GM12892 (cell line): Measurements from ENCODE around the gene PARP8.
A peak's percentile ranks its signal among the peaks of the same experiment; 100 is the strongest.
"Not testable (repeated sequence)": the region's sequence is repeated elsewhere in the genome, so short reads cannot be mapped to it uniquely, and the experiment has no call there.

Experiments
- DNase-seq: peaks from one replicate; pipeline ENCODE4 v3.0.0; 2011; ENCODE audit not compliant: insufficient read length
- FAIRE-seq: peaks from 2 replicates; lab custom pipeline; 2011; peaks lifted over from hg19 to GRCh38; lab: Jason Lieb, UNC
- POLR2A ChIP-seq: IDR thresholded peaks from 2 replicates; pipeline ENCODE4 v1.6.1; 2011; ENCODE audit warnings: low read depth, low read length, control low read depth
- POLR2AphosphoS5 ChIP-seq: IDR thresholded peaks from 2 replicates; pipeline ENCODE4 v1.6.1; 2011; ENCODE audit warnings: low read depth, low read length, control low read depth
- TAF1 ChIP-seq: IDR thresholded peaks from 2 replicates; pipeline ENCODE4 v1.6.1; 2011; ENCODE audit warnings: low read depth, mild to moderate bottlenecking, control low read depth, low read length, borderline replicate concordance

PARP8 gene

DNA sequence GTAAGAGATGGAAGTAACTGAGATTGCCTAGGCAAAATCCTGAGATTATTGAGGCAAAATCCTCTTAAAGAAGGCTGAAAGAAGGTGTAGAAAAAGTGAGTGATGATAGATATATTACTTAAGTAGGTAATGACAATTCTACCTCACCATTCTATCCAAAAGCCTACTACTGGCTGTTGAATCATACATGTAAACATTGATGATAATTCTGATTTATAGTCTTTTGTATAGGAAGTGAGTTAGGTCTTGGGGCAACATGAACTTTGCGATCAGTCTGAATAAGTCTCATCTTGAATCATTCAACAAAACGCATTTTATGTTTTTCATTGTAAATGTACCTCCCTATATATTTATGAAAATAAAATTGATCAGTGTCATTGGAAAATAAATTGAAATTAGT, 99.6 kb downstream of the PARP8 start:
- TF ChIP-seq POLR2A (no peak), TAF1 (no peak), POLR2AphosphoS5 (no peak)

GRCh38 chr5:50766462-50766861, 100.0 kb downstream of the PARP8 start:
- no peak for TF ChIP-seq TAF1
- no peak for TF ChIP-seq POLR2A
- TF ChIP-seq POLR2AphosphoS5: no peak
- DNase-seq: no peak
- no peak for FAIRE-seq

More for the DNA sequence above, 99.6 kb downstream of the PARP8 start:
- peak; percentile 17 for FAIRE-seq
- no peak for DNase-seq

GRCh38 chr5:50766967-50767366, 100.5 kb downstream of the PARP8 start:
- no peak for FAIRE-seq
- no peak for DNase-seq

DNA sequence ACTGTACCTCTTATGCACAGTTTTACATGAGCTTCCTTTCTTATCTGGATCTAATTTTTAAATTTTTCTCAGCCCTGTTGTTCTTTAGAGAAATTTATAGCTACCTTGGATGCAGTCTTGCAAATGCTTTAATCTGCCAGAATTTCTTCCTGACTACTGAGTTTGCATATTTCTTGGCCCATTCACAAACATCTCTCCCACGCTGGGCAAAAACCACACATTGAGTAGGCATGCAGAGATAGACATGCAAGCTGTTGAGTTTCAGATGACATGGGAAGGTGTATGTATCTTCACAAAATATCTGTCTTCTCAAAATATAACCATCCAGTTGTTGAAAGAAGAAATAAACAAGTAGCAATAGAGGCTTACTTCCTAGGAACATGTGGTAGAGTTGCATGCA, 101.2 kb downstream of the PARP8 start:
- FAIRE-seq: no peak
- TF ChIP-seq POLR2A: no peak
- TF ChIP-seq POLR2AphosphoS5: no peak
- no peak for TF ChIP-seq TAF1
- no peak for DNase-seq

More at GRCh38 chr5:50766967-50767366, 100.5 kb downstream of the PARP8 start:
- TF ChIP-seq POLR2AphosphoS5 (no peak), POLR2A (no peak), TAF1 (no peak)

GRCh38 chr5:50768634-50769033, 102.2 kb downstream of the PARP8 start:
- TF ChIP-seq POLR2A (no peak), POLR2AphosphoS5 (no peak), TAF1 (no peak)

DNA sequence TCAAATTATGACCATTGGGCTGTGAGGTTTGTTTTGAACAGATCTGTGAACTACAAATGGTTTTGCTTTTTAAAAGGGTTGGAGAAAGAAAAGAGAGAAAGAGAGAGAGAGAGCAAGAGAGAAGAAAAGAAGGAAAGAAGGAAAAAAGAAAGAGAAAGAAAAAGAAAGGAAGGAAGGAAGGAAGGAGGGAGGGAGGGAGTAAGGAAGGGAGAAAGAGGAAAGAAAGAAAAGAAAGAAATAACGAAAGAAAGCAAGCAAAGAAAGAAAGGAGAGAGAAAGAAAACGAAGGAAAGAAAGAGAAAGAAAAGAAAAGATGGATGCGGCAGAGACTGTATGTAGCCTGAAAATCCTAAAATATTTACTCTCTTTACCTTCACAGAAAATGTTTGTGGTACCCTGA, 104.0 kb downstream of the PARP8 start:
- TF ChIP-seq POLR2A (no peak), POLR2AphosphoS5 (no peak), TAF1 (no peak)
- DNase-seq (no peak), FAIRE-seq (no peak)

More at GRCh38 chr5:50768634-50769033, 102.2 kb downstream of the PARP8 start:
- no peak for FAIRE-seq
- DNase-seq: no peak

DNA sequence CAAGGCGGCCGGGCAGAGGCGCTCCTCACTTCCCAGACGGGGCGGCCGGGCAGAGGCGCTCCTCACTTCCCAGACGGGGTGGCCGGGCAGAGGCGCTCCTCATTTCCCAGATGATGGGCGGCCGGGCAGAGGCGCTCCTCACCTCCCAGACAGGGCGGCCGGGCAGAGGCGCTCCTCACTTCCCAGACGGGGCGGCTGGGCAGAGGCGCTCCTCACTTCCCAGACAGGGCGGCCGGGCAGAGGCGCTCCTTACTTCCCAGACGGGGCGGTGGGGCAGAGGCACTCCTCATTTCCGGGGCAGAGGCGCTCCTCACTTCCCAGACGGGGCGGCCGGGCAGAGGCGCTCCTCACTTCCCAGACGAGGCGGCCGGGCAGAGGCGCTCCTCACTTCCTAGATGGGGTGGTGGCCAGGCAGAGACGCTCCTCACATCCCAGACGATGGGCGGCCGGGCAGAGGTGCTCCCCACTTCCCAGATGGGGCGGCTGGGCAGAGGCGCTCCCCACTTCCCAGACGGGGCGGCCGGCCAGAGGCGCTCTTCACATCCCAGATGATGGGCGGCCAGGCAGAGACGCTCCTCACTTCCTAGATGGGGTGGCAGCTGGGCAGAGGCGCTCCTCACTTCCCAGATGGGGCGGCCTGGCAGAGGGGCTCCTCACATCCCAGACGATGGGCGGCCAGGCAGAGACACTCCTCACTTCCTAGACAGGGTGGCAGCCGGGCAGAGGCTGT, 108.2 kb downstream of the PARP8 start:
- not testable (repeated sequence) for FAIRE-seq, DNase-seq

GRCh38 chr5:50786073-50786472, 119.6 kb downstream of the PARP8 start:
- TF ChIP-seq TAF1 (no peak), POLR2A (no peak), POLR2AphosphoS5 (no peak)
- FAIRE-seq: no peak
- no peak for DNase-seq

DNA sequence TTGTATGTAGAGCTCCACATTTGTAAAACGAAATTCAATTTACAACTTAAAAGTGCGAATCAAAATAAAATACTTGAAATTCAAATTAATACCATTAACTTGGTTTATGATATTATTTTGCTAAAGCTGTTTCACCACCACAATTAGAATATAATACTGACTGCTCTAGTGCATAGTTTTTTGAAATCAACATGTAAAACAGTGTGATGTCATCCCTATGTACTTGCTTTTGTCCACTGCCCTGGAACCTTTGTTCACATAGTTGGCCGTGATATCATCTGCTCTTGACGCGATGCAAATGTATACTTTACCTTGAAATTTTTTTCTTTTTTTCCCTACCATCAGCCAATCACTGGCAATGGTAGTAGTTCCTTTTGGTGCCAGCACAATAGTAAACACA, 125.4 kb downstream of the PARP8 start:
- DNase-seq (no peak), FAIRE-seq (no peak)
- TF ChIP-seq TAF1 (no peak), POLR2A (no peak), POLR2AphosphoS5 (no peak)

- TF ChIP-seq POLR2A (no peak), TAF1 (no peak), POLR2AphosphoS5 (no peak)
- no peak for FAIRE-seq
These were observed 126.4 kb downstream of the PARP8 start for GRCh38 chr5:50792843-50793242.

GRCh38 chr5:50794812-50795211, 128.4 kb downstream of the PARP8 start:
- TF ChIP-seq POLR2AphosphoS5 (no peak), POLR2A (no peak), TAF1 (no peak)
- DNase-seq: no peak
- no peak for FAIRE-seq

More at GRCh38 chr5:50792843-50793242, 126.4 kb downstream of the PARP8 start:
- DNase-seq: no peak

DNA sequence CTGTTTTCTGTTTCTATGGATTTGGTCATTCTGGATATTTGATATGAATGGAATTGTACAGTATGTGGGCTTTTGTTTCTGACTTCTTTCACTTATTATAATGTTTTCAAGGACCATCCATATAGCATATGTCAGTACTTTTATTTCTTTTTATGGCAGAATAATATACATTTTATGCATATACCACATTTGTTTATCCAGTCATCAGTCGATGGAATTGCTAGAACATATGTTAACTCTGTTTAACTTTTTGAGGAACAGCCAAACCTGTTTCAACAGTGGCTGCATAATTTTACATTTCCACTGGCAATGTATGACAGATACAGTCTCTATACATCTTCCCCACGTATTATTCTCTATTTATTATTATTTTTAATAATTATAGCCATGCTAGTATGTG, 131.6 kb downstream of the PARP8 start:
- DNase-seq (no peak), FAIRE-seq (no peak)
- TF ChIP-seq POLR2AphosphoS5: no peak
- TF ChIP-seq TAF1: no peak
- TF ChIP-seq POLR2A: no peak

- no peak for FAIRE-seq
- no peak for DNase-seq
- TF ChIP-seq POLR2A: no peak
- TF ChIP-seq POLR2AphosphoS5: no peak
- no peak for TF ChIP-seq TAF1
These were observed 133.2 kb downstream of the PARP8 start for GRCh38 chr5:50799596-50799995.
